ENCODE measurements around the gene ANO2. TPM values are rescaled to one million over a fixed set of nuclear protein-coding genes. Genes with fewer than 3 reads are reported as not detected.

Gene ANO2
- total and polyA plus RNA-seq, 2 experiments from 2014 or later: 2.3 to 4.6 TPM

GRCh38 chr12:5562581-5562980, 382.5 kb downstream of the ANO2 start (continued):
- no peak for TF ChIP-seq ZNF462 (CRISPR knock-in tag; IDR thresholded peaks at IDR 0.05)
- no peak for TF ChIP-seq EZH2 (IDR thresholded peaks at IDR 0.05; ENCODE audit: low read depth, unreplicated experiment)
- TF ChIP-seq ETS1 (IDR thresholded peaks at IDR 0.05): no peak

- H4K20me1 ChIP-seq (replicated peaks; ENCODE audit: insufficient read depth): no peaks in the 10 kb centered on the region
- peaks cover 9% of the 10 kb centered on the region for H3K4me1 ChIP-seq (ENCODE audit: insufficient read depth)
- Mint-ChIP-seq H3K4me3 (no peak overlapping the region), H3K4me1 (peaks cover 17% of the 10 kb centered on the region), H3K27me3 (ENCODE audit: insufficient read depth, low read depth, poor library complexity) (no peaks in the 10 kb centered on the region), H3K27ac (no peak overlapping the region), H3K36me3 (ENCODE audit: low read depth) (no peaks in the 10 kb centered on the region), H3K9me3 (no peaks in the 10 kb centered on the region)
- no peaks in the 10 kb centered on the region for H3K36me3 ChIP-seq (ENCODE audit: insufficient read depth)
- no peak overlapping the region for H3K27ac ChIP-seq (ENCODE audit: low read depth)
- no peaks in the 10 kb centered on the region for H3F3A ChIP-seq (replicated peaks; ENCODE audit: low read depth)
- no peak for DNase-seq (ENCODE audit: low spot score)
- H3K9me2 ChIP-seq (ENCODE audit: insufficient read depth): no peaks in the 10 kb centered on the region
- no peak overlapping the region for H2AFZ ChIP-seq
- no peaks in the 10 kb centered on the region for H3K79me2 ChIP-seq (replicated peaks; ENCODE audit: insufficient read depth)
- H3K4me2 ChIP-seq: no peak overlapping the region
- H3K27me3 ChIP-seq (ENCODE audit: insufficient read depth): no peaks in the 10 kb centered on the region
- no peak overlapping the region for H3K4me3 ChIP-seq
- no peak for ATAC-seq
- TF ChIP-seq ZNF114 (CRISPR knock-in tag; IDR thresholded peaks at IDR 0.05): no peak
- no peak for TF ChIP-seq CREB1 (CRISPR knock-in tag; IDR thresholded peaks at IDR 0.05; ENCODE audit: low read depth)
- TF ChIP-seq EZH2 (IDR thresholded peaks at IDR 0.05; ENCODE audit: low read depth, unreplicated experiment): no peak
- no peak for TF ChIP-seq STAT1 (IDR thresholded peaks at IDR 0.05; ENCODE audit: unreplicated experiment)
- no peak for TF ChIP-seq REST (IDR thresholded peaks at IDR 0.05; ENCODE audit: unreplicated experiment)
- TF ChIP-seq JUNB (IDR thresholded peaks at IDR 0.05; ENCODE audit: unreplicated experiment): no peak
Observed at GRCh38 chr12:5561846-5562245, 383.2 kb downstream of the ANO2 start.

Data from GM23338 (cell line).